ENCODE results near the gene COPB1. TPM values are rescaled to one million over a fixed set of nuclear protein-coding genes. Genes with fewer than 3 reads are reported as not detected.

The COPB1 gene
- total and polyA plus RNA-seq, 9 donors: 43.7 to 81.5 (median 73.3) TPM

DNA sequence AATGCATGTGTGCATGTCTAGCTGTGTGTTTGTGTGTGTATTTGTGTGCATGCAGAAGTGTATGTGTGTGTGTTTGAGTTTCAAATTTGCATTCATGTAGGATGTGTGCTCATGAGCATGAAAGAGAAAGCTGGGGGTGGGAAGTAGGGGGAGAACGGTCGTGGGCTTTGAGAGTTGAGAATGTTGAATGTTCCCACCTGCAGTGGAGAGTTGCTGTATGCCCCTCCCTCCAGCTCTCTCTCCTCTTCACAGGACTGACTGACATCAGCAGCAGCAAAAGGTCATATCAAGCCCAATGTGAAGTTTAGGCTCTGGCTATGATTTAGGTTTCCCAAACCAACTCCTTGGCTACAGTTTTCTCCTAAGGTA is 76.8 kb downstream of the COPB1 start:
- no peaks in the 10 kb centered on the region for H3K9me3 ChIP-seq
- no peak for TF ChIP-seq EP300 (IDR thresholded peaks at IDR 0.05)
- no peak for TF ChIP-seq POLR2A (IDR thresholded peaks at IDR 0.05)
- TF ChIP-seq CTCF (IDR thresholded peaks at IDR 0.05): no peak
- intact Hi-C loops (cut with DNase I): no loop called here
- no peak overlapping the region for H3K4me3 ChIP-seq
- peaks cover 10% of the 10 kb centered on the region for H3K4me1 ChIP-seq (ENCODE audit: insufficient read depth)
- H3K27me3 ChIP-seq: no peaks in the 10 kb centered on the region
- no peak overlapping the region for H3K27ac ChIP-seq
- 5 to 15% (median 7%) methylated on average over 2 of the region's 2 CpGs for WGBS, 3 donors
- DNase-seq: no peak
- no peaks in the 10 kb centered on the region for H3K36me3 ChIP-seq

GRCh38 chr11:14422052-14422813 is 77.4 kb downstream of the COPB1 start:
- Histone ChIP-seq H3K36me3 (no peaks in the 10 kb centered on the region), H3K27ac (no peak overlapping the region), H3K9me3 (no peaks in the 10 kb centered on the region), H3K27me3 (no peaks in the 10 kb centered on the region), H3K4me3 (no peak overlapping the region), H3K4me1 (ENCODE audit: insufficient read depth) (peaks cover 10% of the 10 kb centered on the region)
- peak; percentile 83 to 92 (median 91) for DNase-seq
- intact Hi-C loops (cut with DNase I): no loop called here
- TF ChIP-seq CTCF (IDR thresholded peaks at IDR 0.05): no peak
- no peak for TF ChIP-seq EP300 (IDR thresholded peaks at IDR 0.05)
- no peak for TF ChIP-seq POLR2A (IDR thresholded peaks at IDR 0.05)
- WGBS, 3 donors: 7 to 9% (median 7%) methylated on average over 15 of the region's 15 CpGs

DNA sequence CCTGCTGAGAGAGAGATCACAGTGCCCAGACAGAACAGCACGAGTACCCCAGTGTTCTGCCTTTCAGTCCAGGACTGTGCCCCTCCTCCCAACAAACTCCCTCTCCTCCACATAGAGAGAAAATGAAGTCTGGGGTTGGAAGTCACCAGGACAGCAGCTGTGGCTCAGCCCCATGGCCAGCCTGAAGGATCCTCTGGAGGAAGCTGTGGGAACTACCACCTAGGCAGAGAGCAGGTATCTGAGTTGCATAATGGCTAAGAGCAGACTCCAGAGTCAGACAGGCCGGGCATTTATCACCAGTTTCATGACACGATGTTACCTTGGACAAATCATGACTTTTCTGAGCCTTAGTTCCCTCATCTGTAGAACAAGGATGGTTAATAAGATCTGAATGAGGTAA is 79.4 kb downstream of the COPB1 start:
- Histone ChIP-seq H3K36me3 (no peaks in the 10 kb centered on the region), H3K27ac (no peak overlapping the region), H3K27me3 (no peaks in the 10 kb centered on the region), H3K4me1 (ENCODE audit: insufficient read depth) (peaks cover 10% of the 10 kb centered on the region), H3K9me3 (no peaks in the 10 kb centered on the region), H3K4me3 (no peak overlapping the region)
- no peak for TF ChIP-seq CTCF (IDR thresholded peaks at IDR 0.05)
- TF ChIP-seq POLR2A (IDR thresholded peaks at IDR 0.05): no peak
- no peak for TF ChIP-seq EP300 (IDR thresholded peaks at IDR 0.05)
- intact Hi-C loops (cut with DNase I): no loop called here
- 88 to 98% (median 93%) methylated on average over 3 of the region's 3 CpGs for WGBS, 3 donors
- DNase-seq: no peak

- Histone ChIP-seq H3K27ac (no peak overlapping the region), H3K4me3 (no peak overlapping the region), H3K9me3 (no peaks in the 10 kb centered on the region), H3K27me3 (no peaks in the 10 kb centered on the region), H3K4me1 (ENCODE audit: insufficient read depth) (peaks cover 10% of the 10 kb centered on the region), H3K36me3 (no peaks in the 10 kb centered on the region)
- 82 to 86% (median 84%) methylated on average over 6 of the region's 6 CpGs for WGBS, 3 donors
- no peak for DNase-seq
- intact Hi-C loops (cut with DNase I): no loop called here
- no peak for TF ChIP-seq CTCF (IDR thresholded peaks at IDR 0.05)
- no peak for TF ChIP-seq POLR2A (IDR thresholded peaks at IDR 0.05)
- no peak for TF ChIP-seq EP300 (IDR thresholded peaks at IDR 0.05)
Observed at GRCh38 chr11:14418801-14419417, 80.7 kb downstream of the COPB1 start.

All from ovary (tissue), 9 donors.